Measurements from ENCODE around the gene NCAPH2. TPM values are rescaled to one million over a fixed set of nuclear protein-coding genes. Genes with fewer than 3 reads are reported as not detected.

NCAPH2 gene
- total RNA-seq, 4 donors from 2014 or later, result 26.5 to 64.7 (median 41.6) TPM

- intact Hi-C loops (cut with DNase I; ENCODE audit: low total_unique reads), result no loop called here
- TF ChIP-seq POLR2A (IDR thresholded peaks at IDR 0.05), result no peak
- TF ChIP-seq POLR2AphosphoS5 (IDR thresholded peaks at IDR 0.05), result no peak
- TF ChIP-seq EP300 (IDR thresholded peaks at IDR 0.05; ENCODE audit: low read depth), result no peak
- TF ChIP-seq CTCF (IDR thresholded peaks at IDR 0.05), result no peak
- H3K27ac ChIP-seq, result no peak overlapping the region
- WGBS, 2 donors (ENCODE audit: low coverage in 1 of 2), result 92% methylated on average over 17 of the region's 26 CpGs; no CpG with 5 or more reads in 1 of the 2 donors
- no peak overlapping the region for H3K4me3 ChIP-seq
- no peak for DNase-seq
- H3K36me3 ChIP-seq, result peaks cover 0 to 84% (median 38%) of the 10 kb centered on the region in 4 donors
- H3K9me3 ChIP-seq, result no peaks in the 10 kb centered on the region
- in situ Hi-C loops (cut with MboI; ENCODE audit: low pct_ligation_motif_present in 1 of 4, low pct_unique_long_range_greater_than_20kb in 1 of 4, low sequenced_read_pairs in 3 of 4), result no loop called here
- H3K4me1 ChIP-seq, result peaks cover 0 to 6% (median 0%) of the 10 kb centered on the region in 4 donors
- H3K27me3 ChIP-seq, result no peaks in the 10 kb centered on the region
These were observed 46.5 kb upstream of the NCAPH2 start for GRCh38 chr22:50461536-50461935.

- H3K4me1 ChIP-seq, result peaks cover 0 to 6% (median 0%) of the 10 kb centered on the region in 4 donors
- no peaks in the 10 kb centered on the region for H3K9me3 ChIP-seq
- H3K27me3 ChIP-seq, result no peaks in the 10 kb centered on the region
- in situ Hi-C loops (cut with MboI; ENCODE audit: low pct_ligation_motif_present in 1 of 4, low pct_unique_long_range_greater_than_20kb in 1 of 4, low sequenced_read_pairs in 3 of 4), result no loop called here
- TF ChIP-seq POLR2A (IDR thresholded peaks at IDR 0.05) (no peak), POLR2AphosphoS5 (IDR thresholded peaks at IDR 0.05) (no peak), EP300 (IDR thresholded peaks at IDR 0.05; ENCODE audit: low read depth) (no peak), CTCF (IDR thresholded peaks at IDR 0.05) (no peak)
- 95% methylated on average over 28 of the region's 30 CpGs; no CpG with 5 or more reads in 1 of the 2 donors for WGBS, 2 donors (ENCODE audit: low coverage in 1 of 2)
- no peak for DNase-seq
- no peak overlapping the region for H3K27ac ChIP-seq
- no peak overlapping the region for H3K4me3 ChIP-seq
- peaks cover 0 to 84% (median 40%) of the 10 kb centered on the region in 4 donors for H3K36me3 ChIP-seq
- intact Hi-C loops (cut with DNase I; ENCODE audit: low total_unique reads), result no loop called here
These were observed 46.0 kb upstream of the NCAPH2 start for GRCh38 chr22:50461979-50462540.

- intact Hi-C loops (cut with DNase I; ENCODE audit: low total_unique reads), result no loop called here
- Histone ChIP-seq H3K4me3 (no peak overlapping the region), H3K27me3 (no peaks in the 10 kb centered on the region), H3K27ac (no peak overlapping the region), H3K9me3 (no peaks in the 10 kb centered on the region), H3K4me1 (peaks cover 0 to 6% (median 0%) of the 10 kb centered on the region in 4 donors), H3K36me3 (peaks cover 0 to 82% (median 40%) of the 10 kb centered on the region in 4 donors)
- 93 to 95% methylated on average over 9 to 28 of the region's 28 CpGs for WGBS, 2 donors (ENCODE audit: low coverage in 1 of 2)
- DNase-seq, result no peak
- in situ Hi-C loops (cut with MboI; ENCODE audit: low pct_ligation_motif_present in 1 of 4, low pct_unique_long_range_greater_than_20kb in 1 of 4, low sequenced_read_pairs in 3 of 4), result no loop called here
- TF ChIP-seq POLR2AphosphoS5 (IDR thresholded peaks at IDR 0.05), result no peak
- TF ChIP-seq POLR2A (IDR thresholded peaks at IDR 0.05), result no peak
- no peak for TF ChIP-seq EP300 (IDR thresholded peaks at IDR 0.05; ENCODE audit: low read depth)
- no peak for TF ChIP-seq CTCF (IDR thresholded peaks at IDR 0.05)
These were observed 44.7 kb upstream of the NCAPH2 start for GRCh38 chr22:50463188-50463900.

- DNase-seq, result no peak
- Histone ChIP-seq H3K27me3 (no peaks in the 10 kb centered on the region), H3K4me1 (peaks cover 5 to 13% (median 8%) of the 10 kb centered on the region in 4 donors), H3K36me3 (peaks cover 0 to 74% (median 36%) of the 10 kb centered on the region in 4 donors), H3K4me3 (no peak overlapping the region), H3K27ac (no peak overlapping the region), H3K9me3 (no peaks in the 10 kb centered on the region)
- TF ChIP-seq POLR2AphosphoS5 (IDR thresholded peaks at IDR 0.05), result no peak
- TF ChIP-seq POLR2A (IDR thresholded peaks at IDR 0.05), result no peak
- TF ChIP-seq CTCF (IDR thresholded peaks at IDR 0.05), result no peak
- TF ChIP-seq EP300 (IDR thresholded peaks at IDR 0.05; ENCODE audit: low read depth), result no peak
- in situ Hi-C loops (cut with MboI; ENCODE audit: low pct_ligation_motif_present in 1 of 4, low pct_unique_long_range_greater_than_20kb in 1 of 4, low sequenced_read_pairs in 3 of 4), result no loop called here
- intact Hi-C loops (cut with DNase I; ENCODE audit: low total_unique reads), result no loop called here
- WGBS, 2 donors (ENCODE audit: low coverage in 1 of 2), result 86% methylated on average over 19 of the region's 24 CpGs; no CpG with 5 or more reads in 1 of the 2 donors
These were observed 43.6 kb upstream of the NCAPH2 start for GRCh38 chr22:50464451-50464850.
